22Rv1 (cell line): ENCODE data around the gene PPP4R4.

ENCODE experiments used
- CTCF ChIP-seq: fragments of 450-650 bp; IDR thresholded peaks from 2 replicates; pipeline ENCODE4 v1.5.1; 2017; ENCODE audit warnings: mild to moderate bottlenecking
- ZFX ChIP-seq: fragments of 450-650 bp; IDR thresholded peaks from 2 replicates; pipeline ENCODE4 v1.6.1; 2017; ENCODE audit warnings: antibody characterized with exemption, borderline replicate concordance

- TF ChIP-seq CTCF (peak; percentile 77), ZFX (no peak)
Measured at GRCh38 chr14:94180655-94181271, 6.6 kb downstream of the PPP4R4 start.
